Measurements from ENCODE around the gene IGSF23.

IGSF23 gene

GRCh38 chr19:44636439-44637389, 23.4 kb downstream of the IGSF23 start:
- TF ChIP-seq CTCF (IDR thresholded peaks at IDR 0.05), result no peak

- TF ChIP-seq CTCF (IDR thresholded peaks at IDR 0.05), result no peak
Observed at GRCh38 chr19:44637390-44637764, 24.0 kb downstream of the IGSF23 start.

- TF ChIP-seq CTCF (IDR thresholded peaks at IDR 0.05), result no peak
Observed at GRCh38 chr19:44640518-44640917, 27.2 kb downstream of the IGSF23 start.

- TF ChIP-seq CTCF (IDR thresholded peaks at IDR 0.05), result no peak
Observed at GRCh38 chr19:44641501-44642265, 28.3 kb downstream of the IGSF23 start.

GRCh38 chr19:44642377-44642776, 29.0 kb downstream of the IGSF23 start:
- TF ChIP-seq CTCF (IDR thresholded peaks at IDR 0.05), result no peak

GRCh38 chr19:44643605-44644401, 30.4 kb downstream of the IGSF23 start, which contains the start of gene PVR:
Gene PVR (plus strand): TSS chr19:44643910. CDS start chr19:44644097, 187 bp downstream.
- no peak for TF ChIP-seq CTCF (IDR thresholded peaks at IDR 0.05)

- TF ChIP-seq CTCF (IDR thresholded peaks at IDR 0.05), result no peak
Observed at GRCh38 chr19:44644402-44645016, 31.1 kb downstream of the IGSF23 start.

All from LNCAP (cell line).